ENCODE results near the gene INHBB.
A peak's percentile ranks its signal among the peaks of the same experiment; 100 is the strongest.

INHBB gene

DNA sequence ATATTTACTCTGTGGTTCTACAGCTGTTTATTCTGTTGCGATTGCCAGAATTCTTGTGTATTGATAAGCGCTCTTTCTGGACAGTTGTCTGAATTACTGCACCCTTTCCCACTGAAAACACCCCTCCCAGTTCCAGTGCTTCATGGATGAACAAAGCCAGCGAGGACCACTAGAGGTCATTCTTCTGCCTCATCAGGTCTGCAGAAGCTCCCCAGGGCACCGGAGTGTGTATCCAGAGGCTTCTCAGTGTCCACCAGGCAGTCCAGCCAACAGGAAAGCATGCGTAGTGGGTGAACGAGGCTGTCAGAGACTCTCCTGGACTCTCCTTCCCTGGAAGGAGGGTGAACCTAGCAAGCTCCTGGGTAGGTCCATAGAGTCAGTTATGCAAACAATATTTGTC, 40.6 kb upstream of the INHBB start:
- Histone ChIP-seq H4K8ac (ENCODE audit: low read length) (no peak overlapping the region), H2AK5ac (ENCODE audit: low read length, severe bottlenecking) (no peak overlapping the region), H2BK120ac (ENCODE audit: low read depth, low read length) (no peak overlapping the region), H3K4me3 (ENCODE audit: insufficient read depth in 1 of 2, low read depth in 1 of 2, low read length in 2 of 2) (no peak overlapping the region), H3K27ac (ENCODE audit: low read length, poor library complexity, severe bottlenecking) (no peak overlapping the region), H3K9me3 (ENCODE audit: control insufficient read depth, low read length) (no peaks in the 10 kb centered on the region), H3K4me2 (ENCODE audit: low read length, poor library complexity, severe bottlenecking) (no peak overlapping the region), H4K91ac (ENCODE audit: low read length) (no peak overlapping the region), H3K79me1 (replicated peaks; ENCODE audit: low read length, poor library complexity, severe bottlenecking) (peaks cover 6% of the 10 kb centered on the region), H2AFZ (ENCODE audit: low read depth, low read length) (no peak overlapping the region), H3K23ac (ENCODE audit: low read length in 2 of 2) (no peak overlapping the region), H3K36me3 (ENCODE audit: control insufficient read depth in 1 of 2, insufficient read depth in 2 of 2, low read depth in 1 of 2, low read length in 2 of 2) (peaks cover 29 to 47% of the 10 kb centered on the region in 2 experiments), H3K9ac (ENCODE audit: low read length) (no peak overlapping the region), H3K14ac (ENCODE audit: low read length in 2 of 2) (no peak overlapping the region), H2BK15ac (ENCODE audit: low read depth, poor library complexity, severe bottlenecking) (no peak overlapping the region), H3K4me1 (ENCODE audit: control insufficient read depth, insufficient read depth, low read depth, low read length) (peaks cover 3% of the 10 kb centered on the region), H2BK5ac (ENCODE audit: low read depth, low read length, poor library complexity, severe bottlenecking) (no peak overlapping the region), H2BK12ac (ENCODE audit: low read length in 2 of 2) (no peak overlapping the region), H3K18ac (ENCODE audit: low read depth in 1 of 2, low read length in 2 of 2) (no peak overlapping the region), H3K4ac (ENCODE audit: low read depth in 1 of 2, low read length in 2 of 2) (no peak overlapping the region), H3K27me3 (ENCODE audit: control insufficient read depth in 1 of 2, insufficient read depth in 1 of 2, low read length in 2 of 2) (no peaks in the 10 kb centered on the region)
- 84% methylated on average over 6 of the region's 6 CpGs for WGBS
- peak; percentile 26 for DNase-seq

DNA sequence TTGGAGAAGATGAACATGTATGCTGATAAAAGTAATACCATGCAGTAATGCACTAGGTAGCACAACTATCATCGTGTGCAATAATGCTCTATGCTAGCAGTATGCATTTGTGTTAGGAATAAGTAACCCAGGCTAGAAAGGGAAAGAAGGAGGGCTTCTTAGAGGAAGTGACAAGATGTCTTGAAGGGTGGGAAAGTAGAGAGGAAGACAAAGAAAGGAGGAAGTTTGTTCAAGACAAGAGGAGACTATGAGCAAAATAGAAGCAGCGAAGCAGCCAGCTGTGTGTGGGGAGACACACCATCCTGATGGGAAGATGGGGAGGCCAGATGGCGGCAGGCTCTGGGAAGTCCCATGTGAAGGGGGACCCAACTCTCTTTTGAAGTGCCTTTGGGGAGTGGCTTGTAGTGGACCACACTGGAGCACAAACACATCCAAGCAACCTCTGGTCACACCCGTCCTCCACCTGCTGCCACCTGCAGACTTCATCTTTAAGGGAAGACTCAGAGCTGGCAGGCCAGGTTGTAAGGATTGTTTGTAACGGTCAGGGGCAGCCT, 39.9 kb upstream of the INHBB start:
- no peak for DNase-seq
- no peak overlapping the region for H3K18ac ChIP-seq (ENCODE audit: low read depth in 1 of 2, low read length in 2 of 2)
- no peaks in the 10 kb centered on the region for H3K9me3 ChIP-seq (ENCODE audit: control insufficient read depth, low read length)
- no peak overlapping the region for H4K8ac ChIP-seq (ENCODE audit: low read length)
- H3K4ac ChIP-seq (ENCODE audit: low read depth in 1 of 2, low read length in 2 of 2) = no peak overlapping the region
- H4K91ac ChIP-seq (ENCODE audit: low read length) = no peak overlapping the region
- no peak overlapping the region for H2BK12ac ChIP-seq (ENCODE audit: low read length in 2 of 2)
- H2AFZ ChIP-seq (ENCODE audit: low read depth, low read length) = no peak overlapping the region
- H3K4me2 ChIP-seq (ENCODE audit: low read length, poor library complexity, severe bottlenecking) = no peak overlapping the region
- H3K4me1 ChIP-seq (ENCODE audit: control insufficient read depth, insufficient read depth, low read depth, low read length) = no peaks in the 10 kb centered on the region
- no peak overlapping the region for H3K9ac ChIP-seq (ENCODE audit: low read length)
- no peak overlapping the region for H3K23ac ChIP-seq (ENCODE audit: low read length in 2 of 2)
- H2BK15ac ChIP-seq (ENCODE audit: low read depth, poor library complexity, severe bottlenecking) = no peak overlapping the region
- WGBS = 99% methylated on average over 4 of the region's 5 CpGs
- H2AK5ac ChIP-seq (ENCODE audit: low read length, severe bottlenecking) = no peak overlapping the region
- no peaks in the 10 kb centered on the region for H3K27me3 ChIP-seq (ENCODE audit: control insufficient read depth in 1 of 2, insufficient read depth in 1 of 2, low read length in 2 of 2)
- H3K36me3 ChIP-seq (ENCODE audit: control insufficient read depth in 1 of 2, insufficient read depth in 2 of 2, low read depth in 1 of 2, low read length in 2 of 2) = peaks cover 24 to 42% of the 10 kb centered on the region in 2 experiments
- no peak overlapping the region for H2BK5ac ChIP-seq (ENCODE audit: low read depth, low read length, poor library complexity, severe bottlenecking)
- peaks cover 5% of the 10 kb centered on the region for H3K79me1 ChIP-seq (replicated peaks; ENCODE audit: low read length, poor library complexity, severe bottlenecking)
- no peak overlapping the region for H3K4me3 ChIP-seq (ENCODE audit: insufficient read depth in 1 of 2, low read depth in 1 of 2, low read length in 2 of 2)
- no peak overlapping the region for H3K14ac ChIP-seq (ENCODE audit: low read length in 2 of 2)
- H2BK120ac ChIP-seq (ENCODE audit: low read depth, low read length) = no peak overlapping the region
- H3K27ac ChIP-seq (ENCODE audit: low read length, poor library complexity, severe bottlenecking) = no peak overlapping the region

DNA sequence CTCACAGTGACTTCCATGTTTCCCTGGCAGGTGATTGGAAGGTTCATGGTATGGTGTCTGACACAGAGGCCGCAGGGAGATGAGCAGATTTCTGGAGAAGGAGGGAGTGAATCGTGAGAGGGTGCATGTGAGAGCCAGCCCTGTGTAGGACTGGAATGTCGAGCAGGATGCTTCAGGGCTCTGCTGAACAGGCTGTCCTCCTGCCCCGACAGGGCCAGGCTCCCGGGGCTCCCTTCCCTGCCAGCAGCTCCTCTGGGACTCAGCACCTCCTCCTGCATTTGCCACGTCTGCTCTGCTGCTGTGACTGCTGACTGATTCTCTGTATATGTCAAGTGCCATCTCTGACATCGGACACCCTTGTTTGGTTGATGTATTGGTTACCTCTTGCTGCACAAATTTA, 38.5 kb upstream of the INHBB start:
- no peak overlapping the region for H2AK5ac ChIP-seq (ENCODE audit: low read length, severe bottlenecking)
- H3K18ac ChIP-seq (ENCODE audit: low read depth in 1 of 2, low read length in 2 of 2) = no peak overlapping the region
- H3K4me2 ChIP-seq (ENCODE audit: low read length, poor library complexity, severe bottlenecking) = no peak overlapping the region
- no peak overlapping the region for H3K14ac ChIP-seq (ENCODE audit: low read length in 2 of 2)
- H3K9ac ChIP-seq (ENCODE audit: low read length) = no peak overlapping the region
- H2BK120ac ChIP-seq (ENCODE audit: low read depth, low read length) = no peak overlapping the region
- no peaks in the 10 kb centered on the region for H3K4me1 ChIP-seq (ENCODE audit: control insufficient read depth, insufficient read depth, low read depth, low read length)
- H4K8ac ChIP-seq (ENCODE audit: low read length) = no peak overlapping the region
- H2BK12ac ChIP-seq (ENCODE audit: low read length in 2 of 2) = no peak overlapping the region
- H2AFZ ChIP-seq (ENCODE audit: low read depth, low read length) = no peak overlapping the region
- no peak overlapping the region for H3K4me3 ChIP-seq (ENCODE audit: insufficient read depth in 1 of 2, low read depth in 1 of 2, low read length in 2 of 2)
- H3K27ac ChIP-seq (ENCODE audit: low read length, poor library complexity, severe bottlenecking) = no peak overlapping the region
- 92% methylated on average over 5 of the region's 7 CpGs for WGBS
- H3K79me1 ChIP-seq (replicated peaks; ENCODE audit: low read length, poor library complexity, severe bottlenecking) = no peaks in the 10 kb centered on the region
- no peak overlapping the region for H4K91ac ChIP-seq (ENCODE audit: low read length)
- H3K9me3 ChIP-seq (ENCODE audit: control insufficient read depth, low read length) = no peaks in the 10 kb centered on the region
- H2BK15ac ChIP-seq (ENCODE audit: low read depth, poor library complexity, severe bottlenecking) = no peak overlapping the region
- H3K27me3 ChIP-seq (ENCODE audit: control insufficient read depth in 1 of 2, insufficient read depth in 1 of 2, low read length in 2 of 2) = no peaks in the 10 kb centered on the region
- no peak for DNase-seq
- no peak overlapping the region for H3K4ac ChIP-seq (ENCODE audit: low read depth in 1 of 2, low read length in 2 of 2)
- no peak overlapping the region for H2BK5ac ChIP-seq (ENCODE audit: low read depth, low read length, poor library complexity, severe bottlenecking)
- H3K23ac ChIP-seq (ENCODE audit: low read length in 2 of 2) = no peak overlapping the region
- peaks cover 16 to 29% of the 10 kb centered on the region in 2 experiments for H3K36me3 ChIP-seq (ENCODE audit: control insufficient read depth in 1 of 2, insufficient read depth in 2 of 2, low read depth in 1 of 2, low read length in 2 of 2)

DNA sequence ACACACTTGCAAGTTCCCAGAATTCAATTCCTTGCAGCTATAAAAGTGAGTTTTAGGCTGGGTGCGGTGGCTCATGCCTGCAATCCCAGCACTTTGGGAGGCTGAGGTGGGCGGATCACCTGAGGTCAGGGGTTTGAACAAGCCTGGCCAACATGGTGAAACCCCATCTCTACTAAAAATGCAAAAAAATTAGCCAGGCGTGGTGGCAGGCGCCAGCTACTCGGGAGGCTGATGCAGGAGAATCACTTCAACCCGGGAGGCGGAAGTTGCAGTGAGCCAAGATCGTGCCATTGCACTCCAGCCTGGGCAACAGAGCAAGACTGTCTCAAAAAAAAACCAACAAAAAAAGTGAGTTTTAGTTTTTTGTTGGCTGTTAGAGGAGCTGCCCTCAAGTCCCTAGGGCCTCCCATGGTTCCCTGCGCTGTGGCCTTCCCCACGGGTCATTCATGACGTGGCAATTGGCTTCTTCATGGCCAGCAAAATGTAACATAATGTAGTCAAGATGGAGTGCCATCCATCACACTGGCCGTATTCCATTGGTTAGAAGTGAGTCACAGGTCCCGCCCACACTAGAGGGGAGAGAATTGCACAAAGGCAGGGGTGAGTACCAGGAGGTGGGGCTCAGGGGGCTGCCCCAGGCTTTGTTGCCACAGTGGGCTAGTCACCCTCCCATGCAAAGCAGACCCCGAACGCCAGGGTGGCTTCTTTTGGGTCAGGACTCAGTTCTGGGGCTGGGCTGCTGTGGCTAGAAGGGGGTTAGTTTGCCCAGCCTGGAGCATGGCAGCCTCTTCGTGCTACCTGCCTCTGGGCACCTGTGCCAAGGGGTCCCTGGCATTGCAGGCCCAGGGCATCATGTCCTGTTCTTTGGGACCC, 37.7 kb upstream of the INHBB start:
- Histone ChIP-seq H3K14ac (ENCODE audit: low read length in 2 of 2) (no peak overlapping the region), H3K18ac (ENCODE audit: low read depth in 1 of 2, low read length in 2 of 2) (no peak overlapping the region), H3K9ac (ENCODE audit: low read length) (no peak overlapping the region), H3K4ac (ENCODE audit: low read depth in 1 of 2, low read length in 2 of 2) (no peak overlapping the region), H3K27me3 (ENCODE audit: control insufficient read depth in 1 of 2, insufficient read depth in 1 of 2, low read length in 2 of 2) (no peaks in the 10 kb centered on the region), H2AFZ (ENCODE audit: low read depth, low read length) (no peak overlapping the region), H3K23ac (ENCODE audit: low read length in 2 of 2) (peak overlapping the region in 1 of 2 experiments; percentile 83), H2AK5ac (ENCODE audit: low read length, severe bottlenecking) (no peak overlapping the region), H3K4me2 (ENCODE audit: low read length, poor library complexity, severe bottlenecking) (no peak overlapping the region), H3K27ac (ENCODE audit: low read length, poor library complexity, severe bottlenecking) (no peak overlapping the region), H2BK15ac (ENCODE audit: low read depth, poor library complexity, severe bottlenecking) (no peak overlapping the region), H4K91ac (ENCODE audit: low read length) (no peak overlapping the region), H3K4me3 (ENCODE audit: insufficient read depth in 1 of 2, low read depth in 1 of 2, low read length in 2 of 2) (no peak overlapping the region), H2BK5ac (ENCODE audit: low read depth, low read length, poor library complexity, severe bottlenecking) (no peak overlapping the region), H2BK12ac (ENCODE audit: low read length in 2 of 2) (no peak overlapping the region), H3K36me3 (ENCODE audit: control insufficient read depth in 1 of 2, insufficient read depth in 2 of 2, low read depth in 1 of 2, low read length in 2 of 2) (peaks cover 11 to 22% of the 10 kb centered on the region in 2 experiments), H3K79me1 (replicated peaks; ENCODE audit: low read length, poor library complexity, severe bottlenecking) (no peaks in the 10 kb centered on the region), H2BK120ac (ENCODE audit: low read depth, low read length) (no peak overlapping the region), H4K8ac (ENCODE audit: low read length) (no peak overlapping the region), H3K4me1 (ENCODE audit: control insufficient read depth, insufficient read depth, low read depth, low read length) (peaks cover 2% of the 10 kb centered on the region), H3K9me3 (ENCODE audit: control insufficient read depth, low read length) (no peaks in the 10 kb centered on the region)
- WGBS = 96% methylated on average over 16 of the region's 16 CpGs
- no peak for DNase-seq
